GM21367 (cell line): ENCODE measurements around the gene KIF18A.

ENCODE experiments used
- ATAC-seq: cut with Tn5 transposase; IDR thresholded peaks from one replicate; pipeline ENCODE4 v1.9.1; 2021; ENCODE audit not compliant: unreplicated experiment

Gene KIF18A

DNA sequence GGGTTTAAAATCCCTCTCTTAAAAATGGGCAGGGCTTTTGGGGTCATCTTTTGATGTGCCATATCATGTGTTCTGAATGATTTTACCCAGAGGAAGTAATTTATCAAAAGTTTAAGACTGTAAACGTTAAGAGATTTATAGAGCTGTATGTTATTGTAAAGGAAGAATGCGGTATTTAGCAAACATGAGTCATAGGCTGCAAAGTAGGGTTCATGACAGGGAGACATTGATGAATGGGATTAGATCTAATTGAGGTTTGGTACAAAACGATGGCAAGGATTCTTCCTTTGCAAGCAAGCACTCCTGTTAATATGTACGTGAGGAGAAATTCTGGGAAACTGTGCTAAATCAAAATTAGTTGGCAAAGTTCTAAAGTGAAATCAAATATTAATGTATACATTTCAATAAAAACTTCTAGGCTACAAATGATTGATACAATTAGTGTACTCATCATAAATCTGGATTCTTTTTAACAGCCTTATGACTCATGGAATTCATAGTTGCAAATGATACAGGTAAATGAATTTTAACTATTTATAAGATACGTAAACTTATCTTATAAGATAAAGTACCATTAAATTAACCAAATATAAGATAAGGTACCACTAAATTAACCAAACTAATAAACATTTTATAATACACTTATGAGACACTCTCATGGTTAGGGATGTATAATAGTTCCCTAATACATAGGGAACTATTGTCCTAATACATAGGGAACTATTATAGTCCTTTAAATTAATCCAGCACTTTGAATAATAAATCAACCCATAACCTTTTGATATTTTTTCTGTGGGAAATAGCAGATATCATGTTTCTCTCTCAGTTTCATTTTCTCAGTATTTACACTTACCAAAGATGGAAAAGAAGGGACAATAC lies 58.4 kb downstream of the KIF18A start:
- ATAC-seq, result no peak

DNA sequence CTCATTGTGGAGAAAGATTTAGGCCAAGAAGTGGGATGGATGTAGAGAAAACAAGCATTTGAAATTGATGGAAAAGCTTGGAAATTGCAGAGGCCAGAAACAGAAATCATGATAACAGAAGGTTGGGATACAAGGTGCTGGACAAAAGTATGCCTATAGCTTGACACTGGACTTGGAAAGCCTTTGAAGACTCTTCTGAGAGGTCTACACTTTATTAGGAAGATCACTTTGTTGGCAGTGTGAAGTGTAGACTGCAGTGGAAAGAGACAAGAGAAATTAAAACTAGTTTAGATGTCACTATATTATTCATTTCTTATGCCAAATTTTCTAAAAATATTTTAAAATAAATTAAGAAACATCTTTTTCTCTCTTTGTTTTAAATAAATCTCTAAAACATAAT lies 59.1 kb downstream of the KIF18A start:
- ATAC-seq, result no peak

DNA sequence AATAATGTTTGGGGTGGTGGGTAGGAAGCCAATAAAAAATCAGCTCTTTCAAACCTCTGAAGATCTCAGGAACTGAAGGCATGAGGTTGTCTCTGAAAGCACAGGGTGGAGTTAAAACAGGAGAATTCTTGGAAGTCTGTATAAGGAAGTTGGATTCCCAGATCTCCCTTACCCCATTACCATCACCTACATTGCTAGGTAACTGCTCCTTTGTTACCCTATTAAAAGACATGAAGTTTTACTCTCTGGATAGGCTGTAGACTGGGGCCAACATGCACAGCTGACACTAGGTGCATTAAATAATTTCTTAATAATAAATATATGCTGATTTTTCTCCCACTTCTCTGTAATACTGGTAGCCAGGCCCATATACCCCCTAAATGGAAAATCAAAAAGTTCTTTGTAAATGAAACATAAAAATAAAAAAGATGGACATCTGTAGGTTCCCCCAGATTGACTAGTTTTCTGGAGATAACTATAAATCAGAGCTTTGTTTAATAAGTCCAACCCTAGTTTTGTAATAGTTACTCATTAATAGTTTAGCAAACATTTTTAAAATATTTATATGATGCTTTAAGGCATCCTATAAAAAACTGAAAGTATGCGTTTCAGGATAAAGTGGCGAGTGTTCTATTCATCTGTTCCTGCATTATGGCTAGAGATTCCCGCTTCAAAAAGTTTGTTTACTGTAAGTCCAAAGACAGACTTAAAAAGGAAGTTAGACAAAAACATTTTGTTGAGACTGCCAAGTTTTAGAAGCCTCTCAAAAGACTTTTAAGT lies 63.8 kb downstream of the KIF18A start:
- no peak for ATAC-seq

DNA sequence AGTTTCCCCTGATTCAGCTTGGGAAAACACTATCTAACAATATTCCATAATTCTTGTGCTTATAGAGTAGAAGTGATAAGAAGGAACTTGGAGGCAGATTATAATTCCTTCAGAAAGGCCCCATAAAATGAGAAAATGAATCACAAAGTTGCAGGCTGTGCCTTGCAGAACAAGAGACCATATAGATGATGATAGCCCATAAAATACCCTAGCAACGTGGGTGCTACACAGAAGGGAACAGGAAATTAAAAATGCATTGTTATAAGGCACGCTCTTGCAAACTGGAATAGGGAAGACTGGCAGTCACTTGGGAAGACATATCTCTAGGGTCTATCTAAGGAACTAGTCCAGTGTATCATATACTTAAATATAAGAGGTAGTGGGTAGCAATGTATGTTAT lies 67.6 kb downstream of the KIF18A start:
- no peak for ATAC-seq

- no peak for ATAC-seq
Measured at GRCh38 chr11:28038775-28039174, 69.2 kb downstream of the KIF18A start.

- ATAC-seq, result no peak
Measured at GRCh38 chr11:28026634-28027290, 81.2 kb downstream of the KIF18A start.

GRCh38 chr11:28017816-28018215 lies 90.1 kb downstream of the KIF18A start:
- no peak for ATAC-seq

DNA sequence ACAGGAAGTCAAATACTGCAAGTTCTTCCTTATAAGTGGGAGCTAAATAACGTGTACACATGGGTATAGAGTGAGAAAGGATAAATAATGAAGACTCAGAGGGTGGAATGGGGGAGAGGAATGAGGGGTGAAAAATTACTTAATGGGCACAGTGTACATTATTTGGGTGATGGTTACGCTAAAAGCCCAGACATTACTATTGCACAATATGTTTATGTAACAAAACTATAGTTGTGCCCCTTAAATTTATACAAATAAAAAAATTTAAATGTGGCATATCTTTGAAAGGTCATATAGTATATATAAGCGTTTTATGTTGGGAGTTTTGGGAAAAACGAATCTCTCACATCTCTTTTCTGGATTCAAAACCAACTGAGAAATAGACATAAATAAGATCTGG lies 96.1 kb downstream of the KIF18A start:
- ATAC-seq, result no peak

GRCh38 chr11:28009996-28010395 lies 98.0 kb downstream of the KIF18A start:
- ATAC-seq, result no peak

DNA sequence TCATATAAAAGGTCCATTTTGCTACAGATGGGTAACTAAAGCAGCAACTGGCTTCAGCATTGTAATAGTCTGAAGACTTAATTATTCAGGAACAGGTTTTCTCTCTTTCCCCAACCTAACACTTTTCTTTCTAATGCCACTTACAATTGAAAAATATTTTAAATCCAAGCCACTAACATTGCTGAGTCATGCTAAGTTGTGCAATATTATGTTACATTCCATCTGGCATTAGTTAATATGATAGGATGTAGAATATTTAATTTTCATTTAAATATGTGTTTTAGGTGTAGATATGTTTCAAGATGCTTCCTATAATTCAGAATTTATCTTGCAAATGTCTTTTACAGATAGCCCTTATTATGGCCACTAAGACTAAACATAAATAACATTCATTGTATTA lies 98.6 kb downstream of the KIF18A start:
- no peak for ATAC-seq

DNA sequence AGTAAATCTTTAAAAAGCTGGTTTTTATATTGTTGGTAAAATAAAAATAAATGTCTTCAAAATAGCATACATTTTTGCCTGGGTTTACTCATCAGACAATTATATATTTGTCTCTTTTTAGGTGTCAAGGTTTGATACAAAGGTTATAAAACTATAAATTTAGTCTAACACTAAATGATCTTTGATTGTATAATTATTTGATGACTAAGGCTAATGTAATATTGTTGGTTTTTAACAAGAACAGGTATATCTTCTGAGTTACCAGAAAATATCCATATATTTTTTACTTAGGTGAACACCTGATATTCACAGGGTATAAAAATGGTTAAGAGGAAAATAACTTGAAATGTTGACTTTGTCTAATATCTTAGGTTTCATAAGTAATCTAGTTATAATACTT lies 104.3 kb downstream of the KIF18A start:
- ATAC-seq, result no peak

DNA sequence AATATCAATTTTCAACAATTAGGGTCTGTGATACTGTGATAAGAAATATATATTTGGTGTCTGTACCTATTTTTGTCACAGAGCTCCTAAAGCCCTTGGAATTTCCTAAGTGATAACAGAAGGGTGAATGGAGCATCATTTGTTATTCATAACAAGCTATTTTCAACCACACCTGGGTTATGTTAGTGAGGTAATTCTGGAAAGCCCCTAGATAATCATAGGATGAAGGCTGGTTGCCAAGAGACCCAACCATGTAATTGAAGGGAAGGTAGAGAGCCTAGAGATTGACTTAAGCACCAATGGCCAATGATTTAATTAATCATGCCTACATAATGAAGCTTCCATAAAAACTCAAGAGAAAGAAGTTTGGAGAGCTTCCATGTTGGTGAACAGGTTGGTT lies 109.4 kb downstream of the KIF18A start:
- ATAC-seq, result no peak

DNA sequence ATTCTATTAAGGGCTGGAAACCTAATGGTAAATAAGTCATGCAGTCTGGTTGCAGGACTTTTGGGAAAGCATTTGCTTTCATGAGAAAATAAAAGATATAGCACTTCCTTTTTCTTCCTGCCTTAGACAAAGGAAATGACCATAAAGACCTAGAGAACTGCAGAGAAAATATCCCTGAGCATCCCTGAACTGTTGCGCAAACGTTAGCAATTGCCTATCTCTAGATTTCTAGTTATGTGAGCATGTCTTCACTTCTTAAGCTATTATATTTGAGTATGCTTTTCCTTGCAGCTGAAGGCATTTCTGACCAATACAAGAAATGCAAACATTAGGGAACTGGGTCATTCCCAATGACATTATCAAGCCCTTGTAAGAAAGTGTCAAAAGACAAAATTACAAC lies 110.6 kb downstream of the KIF18A start:
- no peak for ATAC-seq

DNA sequence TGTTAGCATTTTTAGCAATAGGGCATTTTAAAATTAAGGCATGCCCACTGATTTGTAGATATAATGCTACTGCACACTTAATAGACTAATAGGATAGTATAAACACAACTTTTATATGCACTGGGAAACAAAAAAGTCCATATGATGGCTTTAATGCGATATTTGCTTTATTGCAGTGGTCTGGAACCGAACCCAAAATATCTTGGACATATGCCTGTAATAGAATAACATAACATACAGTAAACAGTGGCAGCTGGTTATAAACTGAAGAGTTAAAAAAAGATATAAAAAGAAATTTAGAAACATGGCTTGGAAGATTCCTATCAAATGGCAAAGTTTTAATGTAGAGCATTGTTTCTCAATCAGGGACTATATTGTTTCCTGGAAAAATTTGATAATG lies 111.9 kb downstream of the KIF18A start:
- no peak for ATAC-seq

- no peak for ATAC-seq
Measured at GRCh38 chr11:27995083-27995482, 112.9 kb downstream of the KIF18A start.

GRCh38 chr11:27991736-27992135 lies 116.2 kb downstream of the KIF18A start:
- ATAC-seq, result no peak

GRCh38 chr11:27977527-27977926 lies 130.4 kb downstream of the KIF18A start:
- ATAC-seq, result no peak

DNA sequence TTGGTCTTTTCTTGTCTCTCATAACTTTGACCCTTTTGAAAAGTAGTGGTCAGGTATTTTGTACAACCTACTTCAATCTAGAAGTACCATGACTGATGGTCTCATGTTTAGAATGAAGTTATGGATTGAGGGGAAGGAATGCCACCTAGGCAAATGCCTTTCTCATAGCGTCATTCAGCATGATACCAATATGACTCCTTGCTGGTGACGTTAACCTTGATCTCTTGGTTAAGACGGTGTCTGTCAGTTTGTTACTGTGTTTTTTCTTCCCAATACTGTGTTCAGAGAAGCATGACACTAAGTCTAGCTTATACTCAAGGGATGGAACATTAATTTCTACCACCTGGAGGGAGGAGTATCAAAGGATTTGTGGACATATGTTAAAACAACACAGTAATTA lies 130.9 kb downstream of the KIF18A start:
- no peak for ATAC-seq

- ATAC-seq, result no peak
Measured at GRCh38 chr11:27976262-27976661, 131.7 kb downstream of the KIF18A start.

DNA sequence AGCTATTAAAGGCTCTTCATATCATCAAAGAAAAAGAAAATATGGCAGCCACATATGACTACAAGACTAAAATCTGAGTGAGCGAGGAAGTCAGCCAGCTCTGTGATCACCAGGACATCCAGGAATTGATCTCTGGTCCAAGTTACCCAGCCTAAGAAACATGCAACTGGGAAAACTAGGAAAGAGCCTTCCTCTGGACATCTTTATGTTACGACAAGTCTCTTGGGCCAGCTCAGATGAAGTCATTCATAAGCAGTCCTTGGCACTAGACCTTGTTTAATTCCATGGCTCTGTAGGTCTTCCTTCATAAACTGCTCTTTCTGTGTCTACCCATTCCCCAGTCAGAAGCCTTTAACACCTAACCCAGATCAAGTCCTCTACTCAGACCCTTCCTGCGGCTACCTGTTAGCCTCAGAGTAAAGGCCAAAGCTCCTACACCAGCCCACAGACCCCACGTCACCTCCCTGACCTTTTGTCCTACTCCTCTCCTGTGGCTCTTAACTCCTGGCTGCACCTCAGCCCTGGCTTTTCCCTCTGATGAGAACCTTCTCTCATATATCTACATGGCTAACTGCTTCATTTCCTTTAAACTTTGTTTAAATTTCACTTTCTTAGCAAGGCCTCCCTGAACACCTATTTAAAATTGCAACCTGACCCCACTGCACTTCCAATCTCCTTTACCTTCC lies 134.0 kb downstream of the KIF18A start:
- no peak for ATAC-seq

DNA sequence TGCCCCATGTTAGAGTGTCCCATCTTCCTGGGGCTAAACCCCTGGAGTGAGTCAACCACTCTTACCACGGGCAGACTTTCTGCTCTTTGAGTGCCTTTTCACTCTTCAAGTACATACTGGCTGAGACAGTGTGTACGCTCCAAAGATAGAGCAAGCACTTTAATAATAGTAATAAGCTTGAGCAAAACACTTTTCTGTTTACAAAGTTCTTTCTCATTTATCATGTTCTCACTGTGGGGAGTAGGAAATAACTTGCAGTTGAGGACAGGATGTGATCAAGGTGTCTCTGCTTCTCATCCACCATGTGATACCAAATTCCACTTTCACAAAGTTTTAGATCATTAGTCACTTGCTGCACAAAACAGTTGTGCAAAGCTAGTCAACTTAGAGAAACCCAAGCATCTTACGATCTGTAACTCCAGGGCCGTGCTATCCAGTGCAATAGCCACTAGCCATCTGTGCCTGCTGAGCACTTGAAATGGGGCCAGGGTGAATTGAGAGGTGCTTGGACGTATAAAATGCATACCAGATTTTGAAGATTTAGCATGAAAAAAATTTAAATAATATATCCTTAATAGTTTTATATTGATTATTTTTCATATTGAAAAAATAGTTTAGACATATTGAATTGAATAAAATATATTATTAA lies 135.3 kb downstream of the KIF18A start:
- no peak for ATAC-seq
